ENCODE results near the gene PTGDS. TPM values are rescaled to one million over a fixed set of nuclear protein-coding genes. Genes with fewer than 3 reads are reported as not detected.
A peak's percentile ranks its signal among the peaks of the same experiment; 100 is the strongest.

The PTGDS gene
- total and polyA plus RNA-seq, 7 experiments from 2014 or later: 0.97 to 68.7 (median 4.3) TPM; not detected in 2

DNA sequence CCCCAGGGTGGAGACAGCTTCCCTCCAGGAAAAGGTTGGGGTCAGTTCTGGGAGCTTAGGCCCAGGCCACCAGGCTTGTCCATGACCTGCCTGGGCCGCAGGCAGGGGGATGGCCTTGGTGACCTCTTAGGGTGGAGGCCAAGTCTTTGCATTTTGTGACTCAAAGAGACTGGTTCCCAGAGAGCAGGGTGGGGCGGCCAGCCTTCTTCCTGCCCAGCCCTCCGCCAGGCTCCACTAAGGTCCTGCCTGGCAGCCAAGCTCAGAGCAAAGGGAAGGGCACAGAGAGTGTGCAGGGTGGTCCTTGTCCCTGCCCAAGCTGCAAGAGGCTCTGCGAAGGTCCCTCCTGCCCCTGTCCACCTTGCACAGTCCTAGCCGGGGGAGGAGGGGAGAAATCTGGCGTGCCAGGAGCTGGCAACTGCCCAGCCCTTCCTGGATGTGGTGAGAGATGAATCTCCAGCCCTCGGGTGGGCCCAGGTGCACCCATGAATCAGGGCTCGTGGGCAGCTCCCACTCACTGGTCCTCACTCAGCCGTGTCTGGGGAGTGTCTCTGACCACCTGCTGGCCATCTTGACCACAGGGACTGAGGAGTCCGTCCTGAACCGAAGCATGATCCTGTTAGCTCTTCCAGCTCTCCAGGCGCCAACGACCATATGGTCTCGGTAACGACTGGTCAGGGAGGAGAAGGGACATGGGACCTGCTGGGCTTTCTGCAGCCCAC is 2.3 kb upstream of the PTGDS start:
- no peak overlapping the region for H3K27ac ChIP-seq (ENCODE audit: low read depth, low read length)
- ATAC-seq: no peak
- H3K4me1 ChIP-seq (ENCODE audit: control insufficient read depth in 2 of 2, insufficient read depth in 2 of 2, low read length in 2 of 2): peaks cover 13 to 23% of the 10 kb centered on the region in 2 donors
- H3K27me3 ChIP-seq (ENCODE audit: control insufficient read depth in 2 of 2, insufficient read depth in 2 of 2, low read length in 2 of 2): no peaks in the 10 kb centered on the region
- peak overlapping the region in 1 of 9 donors; percentile 45 for H3K27ac Mint-ChIP-seq
- H3K27me3 Mint-ChIP-seq: peaks cover 0 to 4% (median 0%) of the 10 kb centered on the region in 5 donors
- intact Hi-C loops (cut with micrococcal nuclease): no loop called here
- DNase-seq: no peak
- H3K9me3 Mint-ChIP-seq: no peaks in the 10 kb centered on the region
- H3K4me1 Mint-ChIP-seq: peaks cover 0 to 19% (median 7%) of the 10 kb centered on the region in 7 donors
- ChIA-PET CTCF (interaction anchor here (0.7 kb wide), 1 partner anchor 55 kb away, joined by 3 read pairs; no protein-coding TSS in a partner anchor), POLR2A (interaction anchor here (1.4 kb wide), 1 partner anchor 18 kb away, joined by 6 read pairs; the partner anchor contains the start of gene PAXX)
- H3K36me3 ChIP-seq (ENCODE audit: control insufficient read depth in 2 of 3, insufficient read depth in 3 of 3, low read length in 3 of 3): no peaks in the 10 kb centered on the region
- H3K4me3 Mint-ChIP-seq: peak overlapping the region in 4 of 10 donors; percentile 9 to 55 (median 42)
- no peaks in the 10 kb centered on the region for H3K9me3 ChIP-seq (ENCODE audit: control insufficient read depth in 2 of 3, low read length in 3 of 3)
- H3K4me3 ChIP-seq (ENCODE audit: low read length): peak overlapping the region; percentile 33
- no peaks in the 10 kb centered on the region for H3K36me3 Mint-ChIP-seq

DNA sequence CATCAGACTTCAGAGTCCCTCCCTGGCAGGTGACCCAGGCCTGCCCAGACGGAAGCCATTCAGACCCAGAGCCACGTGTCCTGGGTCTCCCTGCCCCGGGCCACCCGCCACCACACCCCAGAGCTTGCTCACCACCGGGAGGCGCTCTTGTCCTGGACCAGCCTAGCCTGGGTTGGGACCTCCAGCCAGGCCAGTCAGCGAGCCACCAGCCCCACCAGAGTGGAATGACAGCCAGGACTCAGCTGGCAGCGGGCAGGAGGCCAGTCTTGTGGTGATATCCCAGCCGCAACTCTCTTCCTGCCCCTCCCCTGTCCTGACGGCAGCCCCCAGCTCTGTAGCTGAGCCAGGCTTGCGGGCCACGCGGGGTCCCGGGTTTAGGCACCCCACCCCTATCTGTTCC is 1.7 kb upstream of the PTGDS start:
- Mint-ChIP-seq H3K27me3 (peaks cover 0 to 4% (median 0%) of the 10 kb centered on the region in 5 donors), H3K27ac (no peak overlapping the region), H3K9me3 (no peaks in the 10 kb centered on the region), H3K4me3 (peak overlapping the region in 4 of 10 donors; percentile 9 to 55 (median 42)), H3K4me1 (peaks cover 0 to 19% (median 7%) of the 10 kb centered on the region in 7 donors), H3K36me3 (no peaks in the 10 kb centered on the region)
- Histone ChIP-seq H3K27ac (ENCODE audit: low read depth, low read length) (no peak overlapping the region), H3K4me1 (ENCODE audit: control insufficient read depth in 2 of 2, insufficient read depth in 2 of 2, low read length in 2 of 2) (peaks cover 13 to 23% of the 10 kb centered on the region in 2 donors), H3K27me3 (ENCODE audit: control insufficient read depth in 2 of 2, insufficient read depth in 2 of 2, low read length in 2 of 2) (no peaks in the 10 kb centered on the region), H3K36me3 (ENCODE audit: control insufficient read depth in 2 of 3, insufficient read depth in 3 of 3, low read length in 3 of 3) (no peaks in the 10 kb centered on the region), H3K9me3 (ENCODE audit: control insufficient read depth in 2 of 3, low read length in 3 of 3) (no peaks in the 10 kb centered on the region), H3K4me3 (ENCODE audit: low read length) (no peak overlapping the region)
- POLR2A ChIA-PET: interaction anchor here (1.4 kb wide), 1 partner anchor 17 kb away, joined by 6 read pairs; the partner anchor contains the start of gene PAXX
- DNase-seq (no peak), ATAC-seq (no peak)
- CTCF ChIA-PET: interaction anchor here (0.6 to 0.7 kb wide), 2 partner anchors 25 to 45 kb away, joined by 3 read pairs; no protein-coding TSS in a partner anchor
- intact Hi-C loops (cut with micrococcal nuclease): no loop called here

DNA sequence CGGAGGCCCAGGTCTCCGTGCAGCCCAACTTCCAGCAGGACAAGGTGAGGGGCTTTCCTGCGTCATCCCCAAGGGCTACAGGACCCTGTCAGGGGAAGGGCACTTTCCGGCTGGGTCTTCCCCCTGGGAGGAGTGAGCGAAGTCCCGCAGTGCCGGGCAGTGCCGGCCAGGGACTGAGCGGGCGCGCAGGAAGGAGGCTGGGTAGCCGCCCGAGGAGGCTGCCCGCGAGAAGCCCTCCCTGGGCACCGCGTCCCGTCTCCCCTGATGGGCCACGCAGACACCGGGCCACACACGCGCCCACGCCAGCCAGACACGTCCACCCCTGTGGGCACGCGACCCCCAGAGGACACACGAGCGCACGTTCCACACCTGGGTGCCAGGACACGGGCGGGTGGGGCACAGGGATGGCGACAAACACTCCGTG is 357 bp downstream of the PTGDS start:
- ATAC-seq (no peak), DNase-seq (no peak)
- Mint-ChIP-seq H3K36me3 (no peaks in the 10 kb centered on the region), H3K27me3 (peaks cover 0 to 5% (median 3%) of the 10 kb centered on the region in 5 donors), H3K4me1 (peaks cover 0 to 19% (median 7%) of the 10 kb centered on the region in 7 donors), H3K4me3 (peak overlapping the region in 2 of 10 donors; percentile 41 to 42), H3K9me3 (no peaks in the 10 kb centered on the region), H3K27ac (peak overlapping the region in 1 of 9 donors; percentile 33)
- no peaks in the 10 kb centered on the region for H3K9me3 ChIP-seq (ENCODE audit: control insufficient read depth in 2 of 3, low read length in 3 of 3)
- H3K27me3 ChIP-seq (ENCODE audit: control insufficient read depth in 2 of 2, insufficient read depth in 2 of 2, low read length in 2 of 2): no peaks in the 10 kb centered on the region
- H3K4me3 ChIP-seq (ENCODE audit: low read length): no peak overlapping the region
- no peaks in the 10 kb centered on the region for H3K36me3 ChIP-seq (ENCODE audit: control insufficient read depth in 2 of 3, insufficient read depth in 3 of 3, low read length in 3 of 3)
- H3K27ac ChIP-seq (ENCODE audit: low read depth, low read length): no peak overlapping the region
- peaks cover 13 to 23% of the 10 kb centered on the region in 2 donors for H3K4me1 ChIP-seq (ENCODE audit: control insufficient read depth in 2 of 2, insufficient read depth in 2 of 2, low read length in 2 of 2)
- intact Hi-C loops (cut with micrococcal nuclease): loop anchor here (1.0 kb wide), 4 partner anchors 15 to 187 kb away; partner anchors contain the start of gene PAXX (in 2 of the 2)
- CTCF ChIA-PET: no interaction called here
- POLR2A ChIA-PET: interaction anchor here (1.1 kb wide), 1 partner anchor 29 kb away, joined by 3 read pairs; no protein-coding TSS in a partner anchor

DNA sequence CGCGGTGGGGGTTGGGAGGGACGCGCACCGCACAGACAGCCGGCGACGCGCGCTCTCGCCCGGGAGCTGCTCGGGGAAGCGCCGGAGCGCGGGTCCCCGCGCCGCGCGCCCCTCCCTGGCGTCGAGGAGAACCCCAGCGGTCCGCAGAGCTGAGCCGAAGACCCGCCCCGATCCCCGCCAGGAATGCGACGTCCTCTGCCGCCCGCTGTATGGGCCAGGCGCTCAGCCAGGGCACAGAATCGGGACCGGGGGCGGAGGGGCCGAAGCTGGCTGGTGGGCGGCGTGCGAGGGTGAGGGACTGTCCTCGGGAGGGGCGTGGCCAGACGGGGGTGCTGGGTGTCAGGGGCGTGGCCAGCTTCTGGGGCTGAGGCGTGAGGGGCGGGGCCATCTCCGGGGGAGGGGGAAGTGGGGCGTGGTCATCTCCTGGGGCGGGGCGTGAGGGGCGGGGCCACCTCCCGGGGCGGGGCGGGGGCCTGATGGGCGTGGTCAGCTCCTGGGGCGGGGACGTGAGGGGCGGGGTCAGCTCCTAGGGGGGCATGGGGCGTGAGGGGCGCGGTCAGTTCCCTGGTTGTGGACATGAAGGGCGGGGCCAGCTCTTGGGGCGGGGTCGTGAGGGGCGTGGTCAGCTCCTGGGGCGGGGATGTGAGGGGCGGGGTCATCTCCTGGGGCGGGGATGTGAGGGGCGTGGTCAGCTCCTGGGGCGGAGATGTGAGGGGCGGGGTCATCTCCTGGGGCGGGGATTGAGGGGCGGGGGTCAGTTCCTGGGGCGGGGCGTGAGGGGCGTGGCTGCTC is 965 bp downstream of the PTGDS start:
- H3K4me1 Mint-ChIP-seq: peaks cover 0 to 19% (median 7%) of the 10 kb centered on the region in 7 donors
- no peaks in the 10 kb centered on the region for H3K36me3 Mint-ChIP-seq
- peak overlapping the region in 3 of 10 donors; percentile 12 to 37 (median 23) for H3K4me3 Mint-ChIP-seq
- H3K27ac ChIP-seq (ENCODE audit: low read depth, low read length): no peak overlapping the region
- no peak overlapping the region for H3K27ac Mint-ChIP-seq
- H3K4me1 ChIP-seq (ENCODE audit: control insufficient read depth in 2 of 2, insufficient read depth in 2 of 2, low read length in 2 of 2): peaks cover 13 to 23% of the 10 kb centered on the region in 2 donors
- peaks cover 0 to under 1% of the 10 kb centered on the region in 2 donors for H3K27me3 ChIP-seq (ENCODE audit: control insufficient read depth in 2 of 2, insufficient read depth in 2 of 2, low read length in 2 of 2)
- POLR2A ChIA-PET: interaction anchor here (1.1 kb wide), 1 partner anchor 30 kb away, joined by 3 read pairs; no protein-coding TSS in a partner anchor
- CTCF ChIA-PET: no interaction called here
- intact Hi-C loops (cut with micrococcal nuclease): loop anchor here (1.0 kb wide), 4 partner anchors 14 to 188 kb away; partner anchors contain the start of gene PAXX (in 2 of the 2)
- peak; percentile 40 to 82 (median 51) for DNase-seq
- ATAC-seq: peak; percentile 87
- H3K9me3 ChIP-seq (ENCODE audit: control insufficient read depth in 2 of 3, low read length in 3 of 3): no peaks in the 10 kb centered on the region
- H3K36me3 ChIP-seq (ENCODE audit: control insufficient read depth in 2 of 3, insufficient read depth in 3 of 3, low read length in 3 of 3): no peaks in the 10 kb centered on the region
- peaks cover 0 to 9% (median 3%) of the 10 kb centered on the region in 5 donors for H3K27me3 Mint-ChIP-seq
- no peaks in the 10 kb centered on the region for H3K9me3 Mint-ChIP-seq
- no peak overlapping the region for H3K4me3 ChIP-seq (ENCODE audit: low read length)

DNA sequence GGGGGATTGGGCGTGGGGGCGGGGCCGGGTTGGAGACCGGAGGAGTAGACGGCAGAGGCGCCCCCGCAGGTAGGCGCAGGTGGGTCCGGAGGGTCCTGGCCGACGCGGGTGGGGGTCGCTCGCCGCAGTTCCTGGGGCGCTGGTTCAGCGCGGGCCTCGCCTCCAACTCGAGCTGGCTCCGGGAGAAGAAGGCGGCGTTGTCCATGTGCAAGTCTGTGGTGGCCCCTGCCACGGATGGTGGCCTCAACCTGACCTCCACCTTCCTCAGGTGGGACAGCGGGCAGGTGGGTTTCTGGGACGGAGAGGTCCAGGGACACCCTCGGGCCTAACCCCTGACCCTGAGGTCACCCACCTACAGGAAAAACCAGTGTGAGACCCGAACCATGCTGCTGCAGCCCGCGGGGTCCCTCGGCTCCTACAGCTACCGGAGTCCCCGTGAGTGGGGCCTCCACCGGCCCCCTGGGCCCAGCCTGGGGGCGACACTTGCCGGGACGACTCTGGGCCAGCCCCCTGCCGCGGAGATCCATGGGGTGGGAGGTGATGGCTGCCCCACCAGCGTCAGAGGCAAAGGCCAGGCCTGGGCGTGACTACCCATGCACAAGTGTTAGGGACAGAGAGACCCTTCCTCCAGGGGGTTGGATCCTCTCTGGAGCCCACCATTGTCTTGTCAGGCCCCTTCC is 1.7 kb downstream of the PTGDS start:
- Histone ChIP-seq H3K4me3 (ENCODE audit: low read length) (no peak overlapping the region), H3K36me3 (ENCODE audit: control insufficient read depth in 2 of 3, insufficient read depth in 3 of 3, low read length in 3 of 3) (no peaks in the 10 kb centered on the region), H3K27ac (ENCODE audit: low read depth, low read length) (no peak overlapping the region), H3K27me3 (ENCODE audit: control insufficient read depth in 2 of 2, insufficient read depth in 2 of 2, low read length in 2 of 2) (peaks cover 0 to 6% of the 10 kb centered on the region in 2 donors), H3K4me1 (ENCODE audit: control insufficient read depth in 2 of 2, insufficient read depth in 2 of 2, low read length in 2 of 2) (peaks cover 13 to 21% of the 10 kb centered on the region in 2 donors), H3K9me3 (ENCODE audit: control insufficient read depth in 2 of 3, low read length in 3 of 3) (no peaks in the 10 kb centered on the region)
- Mint-ChIP-seq H3K27ac (no peak overlapping the region), H3K4me1 (peaks cover 0 to 23% (median 8%) of the 10 kb centered on the region in 7 donors), H3K4me3 (peak overlapping the region in 1 of 10 donors; percentile 18), H3K36me3 (peaks cover 0 to 3% (median 3%) of the 10 kb centered on the region in 5 donors), H3K27me3 (peaks cover 4 to 13% (median 8%) of the 10 kb centered on the region in 5 donors), H3K9me3 (no peaks in the 10 kb centered on the region)
- DNase-seq (no peak), ATAC-seq (no peak)
- ChIA-PET POLR2A (interaction anchor here (1.1 kb wide), 1 partner anchor 31 kb away, joined by 3 read pairs; no protein-coding TSS in a partner anchor), CTCF (no interaction called here)
- intact Hi-C loops (cut with micrococcal nuclease): loop anchor here (1.0 kb wide), 4 partner anchors 13 to 189 kb away; partner anchors contain the start of gene PAXX (in 2 of the 2)
